Stomach smooth muscle (tissue), 2 donors: ENCODE data around the gene USP21.

Experiments used
- H3K27ac ChIP-seq: one replicate; pipeline ENCODE4 v1.7.0; 2013; ENCODE audit warnings: mild to moderate bottlenecking, low read length, inconsistent platforms
- H3K27me3 ChIP-seq, 2 donors: one replicate each; pipeline ENCODE4 v1.7.0; 2013; ENCODE audit warnings: low read length in 2 of 2; ENCODE audit not compliant: insufficient read depth in 2 of 2, control insufficient read depth in 1 of 2
- H3K36me3 ChIP-seq, 2 donors: one replicate each; pipeline ENCODE4 v1.7.0; 2013; ENCODE audit warnings: low read length in 2 of 2; ENCODE audit not compliant: control insufficient read depth in 2 of 2, insufficient read depth in 2 of 2
- H3K4me1 ChIP-seq: one replicate; pipeline ENCODE4 v1.7.0; 2013; ENCODE audit warnings: low read length; ENCODE audit not compliant: control insufficient read depth, insufficient read depth
- H3K4me3 ChIP-seq, 2 donors: one replicate each; pipeline ENCODE4 v1.7.0; 2013; ENCODE audit warnings: low read length in 2 of 2
- H3K9ac ChIP-seq, 2 donors: one replicate each; pipeline ENCODE4 v1.7.0; 2013; ENCODE audit warnings: low read length in 2 of 2, mild to moderate bottlenecking in 1 of 2
- H3K9me3 ChIP-seq, 2 donors: one replicate each; pipeline ENCODE4 v1.7.0; 2013; ENCODE audit warnings: low read length in 2 of 2; ENCODE audit not compliant: control insufficient read depth in 2 of 2
- donor health status: healthy.
- donor health status: Pancreatic carcinoma.

The USP21 gene

GRCh38 chr1:161200992-161201835, 41.9 kb downstream of the USP21 start:
- H3K27me3 ChIP-seq, result no peaks in the 10 kb centered on the region
- H3K27ac ChIP-seq, result peak overlapping the region; percentile 99
- H3K4me3 ChIP-seq, result peak overlapping the region; percentile 57 to 99
- H3K9me3 ChIP-seq, result no peaks in the 10 kb centered on the region
- H3K9ac ChIP-seq, result peak overlapping the region; percentile 96 to 98
- peaks cover 0 to 6% of the 10 kb centered on the region in 2 donors for H3K36me3 ChIP-seq
- H3K4me1 ChIP-seq, result peaks cover 66% of the 10 kb centered on the region

- peak within 1 kb of the TSS; percentile 99 for H3K4me3 ChIP-seq
- peaks cover 59% of the 10 kb centered on the region for H3K4me1 ChIP-seq
- no peaks in the 10 kb centered on the region for H3K27me3 ChIP-seq
- H3K27ac ChIP-seq, result peak within 1 kb of the TSS; percentile 99
- H3K36me3 ChIP-seq, result peaks cover 4 to 14% of the 10 kb centered on the region in 2 donors
- no peaks in the 10 kb centered on the region for H3K9me3 ChIP-seq
- peak within 1 kb of the TSS; percentile 96 to 98 for H3K9ac ChIP-seq
Measured at GRCh38 chr1:161201836-161202712, 42.8 kb downstream of the USP21 start, which contains the start of gene NDUFS2. Gene NDUFS2 (plus strand): TSS chr1:161202367. CDS start chr1:161202386, 19 bp downstream.

GRCh38 chr1:161206411-161207140, 47.3 kb downstream of the USP21 start:
- Histone ChIP-seq H3K4me3 (no peak overlapping the region), H3K4me1 (peaks cover 15% of the 10 kb centered on the region), H3K9ac (peak overlapping the region; percentile 13 to 42), H3K27ac (peak overlapping the region; percentile 69), H3K27me3 (no peaks in the 10 kb centered on the region), H3K36me3 (peaks cover 31 to 43% of the 10 kb centered on the region in 2 donors), H3K9me3 (no peaks in the 10 kb centered on the region)

GRCh38 chr1:161207173-161207572, 47.9 kb downstream of the USP21 start:
- Histone ChIP-seq H3K27me3 (no peaks in the 10 kb centered on the region), H3K27ac (peak overlapping the region; percentile 69), H3K4me1 (peaks cover 12% of the 10 kb centered on the region), H3K9ac (peak overlapping the region; percentile 13 to 42), H3K9me3 (no peaks in the 10 kb centered on the region), H3K4me3 (no peak overlapping the region), H3K36me3 (peaks cover 37 to 49% of the 10 kb centered on the region in 2 donors)

- Histone ChIP-seq H3K36me3 (peaks cover 55 to 65% of the 10 kb centered on the region in 2 donors), H3K4me1 (no peaks in the 10 kb centered on the region), H3K9me3 (no peaks in the 10 kb centered on the region), H3K4me3 (no peak overlapping the region), H3K9ac (peak overlapping the region in 1 of 2 donors; percentile 7), H3K27ac (no peak overlapping the region), H3K27me3 (no peaks in the 10 kb centered on the region)
Measured at GRCh38 chr1:161209790-161210409, 50.6 kb downstream of the USP21 start.

GRCh38 chr1:161214369-161214768, 55.1 kb downstream of the USP21 start:
- no peaks in the 10 kb centered on the region for H3K9me3 ChIP-seq
- no peaks in the 10 kb centered on the region for H3K4me1 ChIP-seq
- no peak overlapping the region for H3K9ac ChIP-seq
- peaks cover 42 to 44% of the 10 kb centered on the region in 2 donors for H3K36me3 ChIP-seq
- H3K4me3 ChIP-seq, result no peak overlapping the region
- no peak overlapping the region for H3K27ac ChIP-seq
- H3K27me3 ChIP-seq, result no peaks in the 10 kb centered on the region

GRCh38 chr1:161215076-161215475, 55.8 kb downstream of the USP21 start, which contains the start of gene FCER1G:
Gene FCER1G (plus strand): TSS chr1:161215295. CDS start chr1:161215322, 27 bp downstream.
- Histone ChIP-seq H3K4me3 (peak within 1 kb of the TSS in 1 of 2 donors; percentile 8), H3K9ac (no peak within 1 kb of the TSS), H3K4me1 (no peaks in the 10 kb centered on the region), H3K27ac (no peak within 1 kb of the TSS), H3K27me3 (no peaks in the 10 kb centered on the region), H3K9me3 (no peaks in the 10 kb centered on the region), H3K36me3 (peaks cover 36 to 38% of the 10 kb centered on the region in 2 donors)
